GM18867 (cell line): ENCODE results near the gene PROM2.

ENCODE experiments used
- ATAC-seq: cut with Tn5 transposase; IDR thresholded peaks from one replicate; pipeline ENCODE4 v1.9.1; 2021; ENCODE audit warnings: mild to moderate bottlenecking, moderate library complexity; ENCODE audit not compliant: unreplicated experiment

The PROM2 gene

GRCh38 chr2:95306336-95306895, 32.2 kb downstream of the PROM2 start:
- ATAC-seq: no peak

GRCh38 chr2:95307036-95307435, 32.8 kb downstream of the PROM2 start:
- ATAC-seq: no peak

- no peak for ATAC-seq
Measured at GRCh38 chr2:95307878-95308277, 33.6 kb downstream of the PROM2 start.

GRCh38 chr2:95308426-95308990, 34.3 kb downstream of the PROM2 start:
- ATAC-seq: no peak

GRCh38 chr2:95309599-95309998, 35.4 kb downstream of the PROM2 start:
- no peak for ATAC-seq

DNA sequence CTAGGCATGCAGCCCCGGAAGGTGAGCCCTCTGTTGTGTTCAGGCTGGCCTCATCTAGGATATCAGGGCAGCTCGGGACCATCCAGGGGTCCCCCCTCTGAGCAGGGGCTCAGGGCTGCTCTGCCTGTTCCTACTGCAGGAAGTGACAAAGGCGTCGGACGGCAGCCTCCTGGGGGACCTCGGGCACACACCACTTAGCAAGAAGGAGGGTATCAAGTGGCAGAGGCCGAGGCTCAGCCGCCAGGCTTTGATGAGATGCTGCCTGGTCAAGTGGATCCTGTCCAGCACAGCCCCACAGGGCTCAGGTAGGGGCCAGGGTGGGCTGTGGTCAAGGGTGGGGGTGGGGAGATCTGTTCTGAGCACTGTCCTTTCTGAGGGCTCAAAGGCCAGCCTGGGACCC, 36.0 kb downstream of the PROM2 start:
- ATAC-seq: no peak

DNA sequence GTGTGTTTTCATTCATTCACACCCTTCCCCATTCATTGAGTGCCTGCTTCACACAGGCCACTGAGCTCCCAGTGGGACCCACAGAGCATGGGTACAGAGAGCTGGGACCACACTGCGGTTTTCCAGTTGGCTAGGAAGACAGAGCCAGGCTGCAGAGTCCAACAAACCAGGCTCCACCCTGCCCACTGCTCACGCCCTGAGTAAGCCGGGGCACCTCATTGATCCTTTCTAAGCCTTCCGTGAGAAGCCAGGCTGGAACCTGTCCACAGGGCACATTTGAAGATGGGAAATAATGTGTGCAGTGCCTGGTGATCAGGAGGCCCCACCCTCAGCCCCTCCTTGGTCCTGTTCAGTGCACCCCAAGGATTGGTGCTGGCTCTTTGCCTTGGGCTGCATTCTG, 36.4 kb downstream of the PROM2 start:
- no peak for ATAC-seq

DNA sequence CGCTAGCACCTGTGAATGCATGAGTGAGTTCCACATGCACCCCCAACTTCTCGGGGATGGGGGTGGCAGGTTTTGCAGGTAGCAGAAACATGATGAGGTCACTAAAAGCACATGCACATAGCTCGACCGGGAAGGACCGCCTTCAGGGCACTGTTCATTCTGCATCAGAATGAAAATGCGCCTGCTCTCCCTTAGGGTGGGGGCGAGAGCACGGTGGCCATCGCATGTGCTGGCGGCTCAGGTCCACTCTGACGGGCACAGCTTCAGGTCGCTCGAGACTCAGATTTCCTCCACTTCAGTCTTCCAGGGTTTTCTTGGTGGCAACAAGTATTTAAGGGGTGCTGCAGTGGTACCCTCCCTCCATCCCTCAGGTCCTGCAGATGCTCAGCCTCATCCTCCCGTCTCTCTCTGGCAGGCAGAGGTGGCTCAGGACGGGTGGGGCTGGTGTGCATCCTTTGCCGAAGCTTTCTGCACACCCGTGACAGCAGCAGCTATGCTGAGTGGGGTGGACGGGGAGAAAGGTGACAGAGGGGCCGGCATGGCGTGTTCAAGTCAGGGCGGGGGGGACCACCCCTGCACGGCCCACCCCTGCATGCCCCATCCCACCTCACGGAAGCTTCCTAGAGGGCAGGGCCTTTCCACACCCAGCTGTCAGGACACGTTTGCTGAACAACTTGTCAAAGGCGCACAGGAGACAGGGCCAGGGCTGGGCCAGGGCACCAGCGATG, 37.7 kb downstream of the PROM2 start:
- ATAC-seq: no peak

DNA sequence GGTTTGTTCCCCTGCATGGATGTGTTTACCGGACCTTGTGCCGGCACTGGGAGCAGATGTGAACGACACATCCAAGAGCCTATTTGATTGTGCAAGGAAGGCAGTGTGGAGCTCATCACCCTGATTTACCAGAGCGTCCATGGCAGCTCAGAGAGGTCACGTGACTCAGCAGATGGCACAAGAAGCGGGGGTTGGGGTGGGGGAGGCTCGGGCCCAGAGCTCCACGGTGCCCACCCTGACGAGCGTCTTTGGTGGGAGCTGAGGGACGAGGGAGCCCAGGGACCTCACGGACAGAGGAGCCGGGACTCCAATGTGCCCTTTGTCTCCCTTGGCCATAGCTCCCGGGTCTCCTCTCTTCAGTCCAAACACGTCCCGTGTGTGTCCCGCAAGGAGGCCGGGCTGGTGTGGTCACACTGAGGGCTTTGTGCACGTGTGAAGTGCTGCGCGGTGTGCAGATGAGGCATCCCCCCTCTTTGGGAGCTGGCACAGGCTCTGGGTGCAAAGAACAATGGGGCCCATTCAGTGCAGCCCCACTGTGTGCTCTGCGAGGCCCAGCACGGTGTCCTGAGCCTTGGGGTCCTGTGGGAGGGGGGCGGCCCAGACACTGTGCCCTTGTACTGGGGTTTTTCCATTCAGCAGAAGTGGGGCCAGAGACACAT, 38.4 kb downstream of the PROM2 start:
- no peak for ATAC-seq

- no peak for ATAC-seq
Measured at GRCh38 chr2:95313296-95314131, 39.3 kb downstream of the PROM2 start.

DNA sequence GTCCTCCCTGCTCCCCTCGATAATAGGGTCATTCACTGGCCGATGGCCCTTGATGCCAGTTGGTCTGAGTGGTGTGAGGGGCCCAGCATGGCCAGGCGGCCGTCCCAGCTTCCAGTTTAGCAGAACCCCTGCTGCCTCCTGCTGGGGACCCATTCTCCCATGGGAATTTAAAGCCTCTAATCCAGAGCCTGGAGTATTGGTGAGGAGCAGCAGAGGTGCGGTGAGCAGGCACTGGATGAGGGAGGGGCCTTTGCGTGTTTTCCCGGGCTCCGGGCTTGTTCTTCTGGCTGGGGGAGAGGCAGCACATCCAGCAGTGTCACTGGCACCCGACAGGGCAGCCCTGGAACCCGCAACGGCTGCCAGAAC, 40.3 kb downstream of the PROM2 start:
- ATAC-seq: no peak

DNA sequence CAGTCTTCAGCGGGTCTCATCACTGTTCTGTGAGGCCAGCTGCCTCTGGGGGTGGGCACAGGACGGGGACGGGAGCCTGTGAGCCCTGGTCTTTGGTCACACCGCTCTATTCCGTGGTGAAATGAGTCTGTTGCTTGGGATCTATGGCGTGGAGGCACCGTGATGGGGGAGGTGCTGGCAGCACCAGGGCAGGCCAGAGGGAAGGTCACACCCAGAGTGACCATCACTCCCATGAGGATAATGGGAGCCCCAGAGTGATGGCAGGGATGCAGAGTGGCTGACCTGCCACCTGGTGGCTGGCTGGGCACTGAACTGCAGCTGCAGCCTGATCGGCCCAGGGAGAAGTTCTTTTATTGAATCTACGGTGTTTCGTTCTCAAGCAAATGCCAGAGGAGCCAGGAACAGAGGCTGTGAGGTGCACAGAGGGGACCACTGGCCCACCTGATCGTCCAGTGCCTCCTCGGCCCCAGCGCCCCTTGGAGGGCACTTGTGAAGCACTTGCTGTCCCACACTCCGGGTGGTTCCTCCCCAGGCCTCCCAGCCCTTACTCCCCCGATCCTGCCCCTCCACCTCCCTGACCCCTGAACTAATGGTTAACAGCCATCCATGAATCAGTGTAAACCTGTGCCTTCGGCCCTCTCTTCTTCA, 40.8 kb downstream of the PROM2 start:
- no peak for ATAC-seq

DNA sequence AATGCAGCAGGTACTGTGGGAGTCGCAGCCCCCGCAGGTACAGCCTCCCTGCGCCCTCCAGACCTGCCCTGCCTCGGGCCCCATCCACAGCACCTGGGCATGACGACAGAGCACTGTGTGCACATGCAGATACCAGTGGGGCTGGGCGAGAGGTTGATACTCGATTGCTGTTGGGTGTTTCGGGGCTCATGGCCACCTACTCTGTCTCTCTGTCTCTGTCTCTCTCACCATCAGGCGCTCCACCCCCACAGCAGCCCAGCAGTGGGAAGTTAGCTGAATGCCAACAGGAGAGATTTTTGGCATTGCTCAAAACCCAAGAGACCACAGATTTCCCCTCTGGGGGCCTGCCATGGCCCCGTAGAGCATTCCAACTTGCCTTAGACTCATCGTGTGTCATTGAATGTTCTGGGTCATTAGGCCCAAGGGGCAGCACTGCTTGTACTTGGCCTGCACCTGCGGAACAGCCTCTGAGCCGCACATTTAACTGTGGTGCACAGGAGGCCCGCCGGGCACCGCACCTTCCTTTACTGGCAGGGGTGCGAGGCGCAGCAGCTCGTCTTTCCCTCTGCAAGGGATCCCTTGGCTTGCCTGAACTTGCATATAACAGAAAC, 41.7 kb downstream of the PROM2 start:
- ATAC-seq: no peak

DNA sequence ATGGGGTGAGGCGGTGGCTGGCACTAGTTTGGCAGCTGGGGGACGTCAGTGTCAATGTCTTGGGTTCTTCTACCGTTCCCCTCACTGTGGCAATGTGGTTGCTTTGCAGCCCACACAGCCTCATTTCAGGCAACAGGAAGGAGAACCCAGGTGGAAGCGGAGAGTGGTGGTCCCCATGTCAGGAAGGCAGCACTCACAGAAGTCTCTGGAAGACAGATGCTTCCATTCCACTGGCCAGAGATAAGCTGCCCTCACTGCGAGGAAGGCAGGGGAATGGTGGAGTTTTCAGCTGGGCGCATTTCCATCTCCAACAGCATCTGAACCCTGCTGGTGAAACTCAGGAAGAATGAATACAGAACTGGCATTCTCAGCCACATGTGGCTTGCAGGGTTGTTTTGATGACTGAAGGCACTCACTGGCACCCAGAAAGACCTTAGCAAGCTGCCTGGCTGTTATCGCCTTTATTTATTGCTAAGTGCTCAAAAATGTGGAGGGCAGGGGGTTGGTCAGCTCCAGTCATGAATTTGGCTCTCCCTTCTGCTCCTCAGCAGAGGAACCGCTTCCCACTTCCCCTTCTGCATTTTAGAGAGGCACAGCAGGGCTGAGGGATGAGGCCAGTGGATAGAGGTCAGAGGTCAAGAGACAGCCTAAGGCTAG, 42.3 kb downstream of the PROM2 start:
- ATAC-seq: no peak

- ATAC-seq: no peak
Measured at GRCh38 chr2:95317123-95317500, 42.9 kb downstream of the PROM2 start.

DNA sequence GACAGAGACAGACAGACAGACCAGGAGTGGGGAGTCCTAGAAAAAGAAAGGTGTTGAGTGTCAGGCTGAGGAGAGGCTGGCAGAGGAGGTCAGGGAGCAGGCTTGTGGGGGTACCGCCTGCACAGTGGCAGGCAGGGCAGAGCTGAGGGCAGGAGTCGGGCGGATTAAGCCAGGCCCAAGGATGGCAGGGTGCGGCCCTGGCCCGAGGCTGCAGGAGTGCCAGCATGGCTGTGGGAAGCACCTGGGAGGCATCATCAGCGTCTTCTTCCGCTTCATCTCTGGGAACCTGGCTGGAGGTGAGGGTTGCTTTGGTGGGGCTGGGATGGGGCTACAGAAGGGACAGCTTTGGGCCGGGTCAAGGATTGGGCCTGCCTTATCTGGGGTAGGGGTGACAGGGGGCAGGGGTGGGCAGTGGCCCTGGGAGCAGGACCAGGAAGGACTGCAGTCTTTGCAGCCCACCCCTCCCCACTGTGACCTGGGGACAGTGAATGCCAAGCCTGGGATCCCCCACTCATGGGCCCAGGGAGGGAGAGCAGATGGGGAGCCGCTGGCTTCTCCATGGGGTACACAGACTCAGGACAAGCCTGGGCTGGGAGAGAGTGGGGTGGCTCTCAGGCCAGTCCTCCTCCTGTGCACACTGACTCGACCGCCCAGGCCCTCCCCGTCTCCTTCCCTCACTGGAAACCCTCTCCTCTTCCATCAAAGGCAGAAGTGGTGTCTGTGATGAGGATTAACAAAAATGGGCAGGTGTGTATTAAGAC, 43.6 kb downstream of the PROM2 start:
- no peak for ATAC-seq

GRCh38 chr2:95318431-95319220, 44.4 kb downstream of the PROM2 start:
- ATAC-seq: no peak
